Measurements from ENCODE around the gene CBLB.

CBLB gene

DNA sequence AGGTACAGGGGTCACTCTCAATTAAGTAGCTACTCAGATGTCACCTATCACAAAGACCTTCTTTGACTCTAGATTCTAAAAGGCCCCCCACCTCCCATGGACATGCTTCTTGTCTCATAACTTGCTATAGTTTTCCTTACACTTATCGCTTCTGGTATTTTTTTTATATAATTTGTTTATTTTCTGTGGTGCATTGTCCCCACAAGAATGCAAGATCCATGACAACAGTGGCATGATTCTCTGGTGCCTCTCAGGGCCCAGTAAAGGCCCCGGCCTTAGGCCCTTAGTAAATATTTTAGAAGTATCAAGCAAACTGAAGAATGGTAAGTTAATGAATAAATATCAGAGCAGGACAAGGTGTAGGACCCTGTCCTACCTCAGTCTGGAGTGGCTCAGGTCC lies 248.6 kb downstream of the CBLB start:
- Histone ChIP-seq H3K4me3 (no peak overlapping the region), H3K9me3 (no peaks in the 10 kb centered on the region), H3K4me1 (no peaks in the 10 kb centered on the region), H3K36me3 (replicated peaks) (no peaks in the 10 kb centered on the region), H3K27me3 (ENCODE audit: low read depth) (no peaks in the 10 kb centered on the region)
- in situ Hi-C loops (cut with MboI; ENCODE audit: low sequenced_read_pairs): no loop called here
- DNase-seq (ENCODE audit: low spot score in 2 of 2): no peak

DNA sequence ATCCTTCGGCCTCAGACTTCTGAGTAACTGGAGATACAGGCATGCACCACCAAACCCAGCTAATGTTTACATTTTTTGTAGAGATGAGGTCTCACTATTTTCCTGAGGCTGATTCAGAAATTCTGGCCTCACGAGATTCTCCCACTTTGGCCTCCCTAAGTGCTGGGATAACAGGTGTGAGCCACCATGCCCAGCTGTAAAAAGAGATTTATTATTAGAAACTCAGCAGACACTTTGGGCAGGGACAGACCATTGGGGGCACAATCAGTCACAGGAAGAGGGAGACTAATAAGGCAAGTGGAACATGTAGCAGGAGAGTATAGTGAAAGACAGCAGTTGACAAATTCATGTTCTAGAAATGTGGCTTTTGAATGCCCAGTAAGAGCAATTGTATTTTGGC lies 249.2 kb downstream of the CBLB start:
- DNase-seq (ENCODE audit: low spot score in 2 of 2): no peak
- H3K4me3 ChIP-seq: no peak overlapping the region
- H3K9me3 ChIP-seq: no peaks in the 10 kb centered on the region
- H3K27me3 ChIP-seq (ENCODE audit: low read depth): no peaks in the 10 kb centered on the region
- in situ Hi-C loops (cut with MboI; ENCODE audit: low sequenced_read_pairs): no loop called here
- H3K4me1 ChIP-seq: no peaks in the 10 kb centered on the region
- no peaks in the 10 kb centered on the region for H3K36me3 ChIP-seq (replicated peaks)

DNA sequence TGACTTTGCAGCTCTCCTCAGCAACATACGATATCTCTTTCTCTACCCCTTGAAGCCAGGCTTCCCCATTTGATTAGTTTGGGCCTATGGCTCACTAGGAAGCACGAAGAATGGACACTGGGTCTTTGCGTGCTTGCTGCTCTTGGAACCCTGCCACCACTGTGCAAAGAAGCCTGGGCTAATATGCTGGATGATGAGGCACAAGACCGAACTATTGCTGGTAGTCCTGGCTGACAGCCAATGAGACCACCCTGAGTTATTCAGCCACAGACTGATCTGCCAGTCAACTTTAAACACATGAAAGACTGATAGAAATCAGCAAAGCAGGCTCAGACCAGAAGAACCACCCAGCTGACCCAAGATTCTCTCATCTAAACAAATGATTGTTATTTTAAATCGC lies 250.3 kb downstream of the CBLB start:
- no peak for DNase-seq (ENCODE audit: low spot score in 2 of 2)
- in situ Hi-C loops (cut with MboI; ENCODE audit: low sequenced_read_pairs): no loop called here
- H3K4me1 ChIP-seq: no peaks in the 10 kb centered on the region

DNA sequence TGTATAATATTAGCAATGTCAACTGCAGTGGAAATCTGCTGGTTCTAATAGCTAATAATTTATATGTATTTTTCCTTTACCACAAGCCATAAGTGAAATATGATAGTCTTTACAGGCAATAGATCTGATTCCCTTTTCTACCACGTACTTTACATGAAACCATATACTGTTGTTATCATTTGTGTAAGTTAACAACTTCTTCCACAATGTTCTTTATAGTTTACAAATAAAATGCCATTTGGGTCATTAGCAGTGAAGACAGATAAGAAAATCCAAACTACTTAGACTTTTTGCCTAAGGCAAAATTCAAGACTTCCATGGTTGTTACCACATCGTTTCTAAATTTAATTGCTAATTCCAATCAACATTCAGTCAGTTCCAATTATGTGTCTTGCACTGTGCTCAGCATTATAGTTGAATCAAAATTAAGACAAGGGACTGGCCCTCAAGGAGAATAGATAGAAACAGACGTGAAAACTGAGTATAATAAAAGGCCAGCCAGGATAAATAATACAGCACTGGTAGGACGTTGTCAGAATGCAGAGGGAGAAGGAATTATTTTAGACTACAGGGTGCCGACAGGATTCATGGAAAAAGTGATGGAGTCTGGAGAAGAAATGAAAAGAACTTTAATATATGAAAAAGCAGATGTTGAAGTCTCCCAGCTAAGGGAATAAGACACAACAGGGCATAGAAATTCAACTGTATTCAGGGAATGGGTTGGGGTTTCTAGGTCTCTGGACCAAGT lies 252.3 kb downstream of the CBLB start:
- H3K9me3 ChIP-seq: no peaks in the 10 kb centered on the region
- DNase-seq (ENCODE audit: low spot score in 2 of 2): no peak
- H3K36me3 ChIP-seq (replicated peaks): no peaks in the 10 kb centered on the region
- in situ Hi-C loops (cut with MboI; ENCODE audit: low sequenced_read_pairs): no loop called here
- H3K4me1 ChIP-seq: no peaks in the 10 kb centered on the region
- no peaks in the 10 kb centered on the region for H3K27me3 ChIP-seq (ENCODE audit: low read depth)
- H3K4me3 ChIP-seq: no peak overlapping the region

More for the DNA sequence above, 250.3 kb downstream of the CBLB start:
- Histone ChIP-seq H3K9me3 (no peaks in the 10 kb centered on the region), H3K27me3 (ENCODE audit: low read depth) (no peaks in the 10 kb centered on the region), H3K36me3 (replicated peaks) (no peaks in the 10 kb centered on the region), H3K4me3 (no peak overlapping the region)

DNA sequence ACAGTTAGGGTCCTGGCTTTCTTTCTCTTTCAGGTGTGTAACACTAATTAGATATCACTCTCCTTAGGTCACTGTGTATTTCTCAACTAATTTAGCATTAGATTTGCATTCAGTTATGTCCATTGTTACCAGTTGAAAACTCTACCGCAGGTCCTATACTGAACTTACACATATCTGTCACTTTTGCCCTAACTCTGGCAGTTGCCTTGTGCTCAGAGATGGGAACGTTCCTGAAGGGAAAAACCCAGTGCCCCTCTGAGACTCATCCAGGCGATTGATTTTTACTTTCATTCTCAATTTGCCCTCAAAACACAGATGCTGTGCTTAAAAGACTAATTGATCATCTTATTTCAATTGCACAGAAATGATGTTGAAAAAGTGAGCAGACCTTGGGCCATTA lies 253.0 kb downstream of the CBLB start:
- H3K27me3 ChIP-seq (ENCODE audit: low read depth): no peaks in the 10 kb centered on the region
- H3K4me1 ChIP-seq: no peaks in the 10 kb centered on the region
- H3K9me3 ChIP-seq: no peaks in the 10 kb centered on the region
- no peaks in the 10 kb centered on the region for H3K36me3 ChIP-seq (replicated peaks)
- no peak for DNase-seq (ENCODE audit: low spot score in 2 of 2)
- in situ Hi-C loops (cut with MboI; ENCODE audit: low sequenced_read_pairs): no loop called here
- H3K4me3 ChIP-seq: no peak overlapping the region

DNA sequence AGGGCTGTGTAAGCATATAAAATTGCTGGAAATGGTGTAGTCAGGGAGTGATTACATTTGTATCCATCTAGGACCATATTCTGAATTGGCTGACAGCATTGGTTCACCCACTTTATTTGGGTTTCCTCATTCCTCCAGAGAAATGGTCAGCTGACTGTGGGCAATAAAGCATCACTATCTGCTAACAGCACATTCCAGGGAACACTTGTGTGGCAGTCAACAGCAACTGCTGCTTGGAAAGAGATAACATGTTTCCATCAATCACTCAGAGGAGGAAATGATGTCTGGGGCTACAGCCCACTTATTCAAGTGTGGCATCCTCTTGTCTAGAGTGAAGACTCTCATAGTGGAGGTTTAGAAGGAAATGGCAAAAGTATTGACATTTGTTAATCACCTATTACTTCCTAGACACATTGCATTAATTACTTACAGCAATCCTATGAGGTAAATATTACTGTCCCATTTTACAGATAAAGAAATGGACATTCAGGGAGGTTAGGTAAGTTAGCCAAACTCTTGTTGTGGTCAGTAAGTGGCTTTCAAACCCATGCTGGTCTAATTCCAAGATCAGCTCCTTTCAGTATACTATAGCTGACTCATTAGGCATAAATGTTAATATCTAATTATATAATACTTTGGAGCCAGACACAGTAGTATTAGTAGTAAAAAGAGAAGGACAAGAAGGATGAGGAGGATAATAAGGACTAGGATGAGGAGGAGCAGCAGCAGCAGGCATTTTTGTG lies 254.4 kb downstream of the CBLB start:
- no peaks in the 10 kb centered on the region for H3K36me3 ChIP-seq (replicated peaks)
- no peaks in the 10 kb centered on the region for H3K27me3 ChIP-seq (ENCODE audit: low read depth)
- DNase-seq (ENCODE audit: low spot score in 2 of 2): no peak
- no peaks in the 10 kb centered on the region for H3K9me3 ChIP-seq
- in situ Hi-C loops (cut with MboI; ENCODE audit: low sequenced_read_pairs): no loop called here
- no peaks in the 10 kb centered on the region for H3K4me1 ChIP-seq
- no peak overlapping the region for H3K4me3 ChIP-seq

DNA sequence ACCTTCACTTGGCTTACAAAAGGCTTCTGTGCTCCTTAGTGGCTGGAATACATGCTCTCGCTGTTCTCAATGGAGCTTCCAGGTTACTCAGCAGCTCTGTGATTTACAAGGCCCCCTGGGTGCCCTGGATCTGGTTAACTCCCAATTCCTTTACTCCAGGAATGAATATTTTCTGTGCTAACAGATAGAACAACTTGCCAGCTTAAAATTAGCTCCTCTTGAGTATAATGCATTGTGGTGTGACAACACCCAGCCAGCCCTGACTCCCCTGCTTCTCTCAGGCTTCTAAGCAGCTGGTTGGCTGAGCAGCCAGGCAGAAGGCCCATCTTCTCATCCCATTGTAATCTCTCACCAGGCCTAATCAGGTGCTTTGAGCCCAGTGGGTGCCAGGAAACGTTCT lies 255.7 kb downstream of the CBLB start:
- no peaks in the 10 kb centered on the region for H3K27me3 ChIP-seq (ENCODE audit: low read depth)
- DNase-seq (ENCODE audit: low spot score in 2 of 2): no peak
- H3K4me1 ChIP-seq: no peaks in the 10 kb centered on the region
- no peaks in the 10 kb centered on the region for H3K9me3 ChIP-seq
- H3K36me3 ChIP-seq (replicated peaks): no peaks in the 10 kb centered on the region
- in situ Hi-C loops (cut with MboI; ENCODE audit: low sequenced_read_pairs): no loop called here
- no peak overlapping the region for H3K4me3 ChIP-seq

DNA sequence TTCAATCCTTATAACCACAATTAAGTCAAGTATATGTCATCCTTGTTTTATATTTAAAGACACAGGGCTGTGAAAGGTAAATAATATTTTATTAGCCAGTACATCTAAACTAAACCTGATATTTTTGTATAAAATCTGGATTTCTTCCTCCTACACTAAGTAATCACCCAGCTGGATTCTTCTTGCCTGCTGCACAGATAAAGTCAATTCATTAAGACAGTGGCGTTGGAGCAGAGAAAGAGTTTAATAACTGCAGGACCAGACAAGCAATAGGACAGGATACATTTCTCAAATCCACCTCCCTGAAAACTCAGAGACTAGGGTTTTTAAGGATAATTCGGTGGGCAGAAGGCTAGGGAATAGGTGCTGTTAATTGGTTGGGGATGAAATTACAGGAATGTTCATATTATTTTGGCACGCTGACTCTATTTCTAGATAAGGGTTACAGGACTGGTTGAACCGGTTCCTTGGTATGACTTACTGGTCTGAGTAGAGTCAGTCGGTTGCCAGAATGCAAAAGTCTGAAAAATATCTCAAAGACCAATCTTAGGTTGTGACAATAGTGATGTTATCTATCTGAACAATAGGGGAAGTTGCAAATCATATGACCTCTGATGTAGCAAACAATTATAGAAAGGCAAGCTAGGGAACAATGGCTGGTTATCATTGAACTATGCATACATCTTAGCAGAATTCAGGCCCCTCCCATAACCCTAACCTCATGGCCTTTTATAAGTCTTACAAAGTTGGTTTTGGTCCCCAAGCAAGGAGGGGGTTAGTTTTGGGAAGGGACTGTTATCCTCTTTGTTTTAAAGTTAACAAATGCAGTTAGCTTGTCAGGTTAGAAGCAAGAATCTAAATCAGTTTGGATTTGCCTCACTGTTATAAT lies 257.3 kb downstream of the CBLB start:
- H3K36me3 ChIP-seq (replicated peaks): no peaks in the 10 kb centered on the region
- H3K4me3 ChIP-seq: no peak overlapping the region
- H3K9me3 ChIP-seq: no peaks in the 10 kb centered on the region
- H3K27me3 ChIP-seq (ENCODE audit: low read depth): no peaks in the 10 kb centered on the region
- H3K4me1 ChIP-seq: no peaks in the 10 kb centered on the region
- in situ Hi-C loops (cut with MboI; ENCODE audit: low sequenced_read_pairs): no loop called here
- no peak for DNase-seq (ENCODE audit: low spot score in 2 of 2)

DNA sequence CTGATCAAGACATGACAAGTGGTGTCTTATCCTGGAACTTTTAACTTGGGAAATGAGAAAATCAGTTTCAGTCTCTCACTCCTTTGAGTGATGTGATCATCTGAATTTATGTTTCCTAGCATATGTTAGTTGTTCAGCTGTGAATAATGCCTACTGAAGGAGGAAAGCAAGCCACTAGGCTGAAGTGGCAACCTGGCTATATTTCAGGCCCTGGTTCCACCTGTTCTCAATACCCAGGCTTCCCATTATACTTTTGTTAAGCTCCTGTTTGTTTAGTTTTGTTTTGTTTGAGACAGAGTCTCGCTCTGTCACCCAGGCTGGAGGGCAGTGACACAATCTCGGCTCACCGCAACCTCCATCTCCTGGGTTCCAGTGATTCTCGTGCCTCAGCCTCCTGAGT lies 258.3 kb downstream of the CBLB start:
- Histone ChIP-seq H3K27me3 (ENCODE audit: low read depth) (no peaks in the 10 kb centered on the region), H3K4me3 (no peak overlapping the region), H3K4me1 (no peaks in the 10 kb centered on the region), H3K36me3 (replicated peaks) (no peaks in the 10 kb centered on the region), H3K9me3 (no peaks in the 10 kb centered on the region)
- in situ Hi-C loops (cut with MboI; ENCODE audit: low sequenced_read_pairs): no loop called here
- no peak for DNase-seq (ENCODE audit: low spot score in 2 of 2)

DNA sequence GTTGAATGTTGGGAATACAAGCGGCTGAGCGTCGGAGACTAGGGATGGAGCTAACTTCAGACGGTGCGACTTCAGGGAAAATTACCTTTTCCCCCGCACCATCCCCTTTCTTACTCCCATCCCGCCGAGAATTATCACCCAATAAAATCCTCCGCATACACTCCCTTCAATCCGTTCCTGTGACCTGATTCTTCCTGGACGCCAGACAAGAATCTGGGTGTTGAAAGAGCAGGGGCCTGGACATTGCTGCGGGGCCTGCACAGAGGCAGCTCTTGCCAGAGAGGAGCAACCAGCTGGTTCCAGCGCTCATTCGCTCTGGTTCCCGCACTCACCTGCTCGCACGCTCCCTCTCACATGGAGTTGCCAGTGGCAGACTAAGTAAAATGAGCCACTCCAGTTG lies 260.2 kb downstream of the CBLB start:
- no peak overlapping the region for H3K4me3 ChIP-seq
- no peaks in the 10 kb centered on the region for H3K9me3 ChIP-seq
- no peaks in the 10 kb centered on the region for H3K36me3 ChIP-seq (replicated peaks)
- DNase-seq (ENCODE audit: low spot score in 2 of 2): no peak
- H3K27me3 ChIP-seq (ENCODE audit: low read depth): no peaks in the 10 kb centered on the region
- in situ Hi-C loops (cut with MboI; ENCODE audit: low sequenced_read_pairs): no loop called here
- no peaks in the 10 kb centered on the region for H3K4me1 ChIP-seq

DNA sequence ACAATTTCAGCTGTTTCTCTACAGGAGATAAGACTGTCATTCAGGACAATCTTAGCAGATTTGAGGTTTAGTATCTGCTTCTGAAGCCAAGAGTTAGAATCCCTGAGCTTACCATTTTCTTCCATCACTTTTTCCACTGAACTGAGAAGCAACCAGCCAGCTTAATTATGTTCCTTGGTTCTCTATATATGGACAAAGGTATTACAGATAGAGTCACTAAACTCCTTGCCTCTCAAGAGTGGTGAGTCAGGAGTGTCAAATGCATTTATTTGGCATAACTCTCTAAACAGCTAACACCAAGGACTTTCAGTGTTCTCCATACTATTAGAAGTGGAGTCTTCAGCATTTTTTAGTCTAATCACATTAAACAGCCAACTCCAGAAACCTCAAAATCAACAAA lies 262.8 kb downstream of the CBLB start:
- Histone ChIP-seq H3K36me3 (replicated peaks) (no peaks in the 10 kb centered on the region), H3K4me1 (no peaks in the 10 kb centered on the region), H3K4me3 (no peak overlapping the region), H3K9me3 (no peaks in the 10 kb centered on the region), H3K27me3 (ENCODE audit: low read depth) (no peaks in the 10 kb centered on the region)
- DNase-seq (ENCODE audit: low spot score in 2 of 2): no peak
- in situ Hi-C loops (cut with MboI; ENCODE audit: low sequenced_read_pairs): no loop called here

Measured in HAP-1 (cell line).